ENCODE data around the gene ST3GAL3.
A peak's percentile ranks its signal among the peaks of the same experiment; 100 is the strongest.

The ST3GAL3 gene

DNA sequence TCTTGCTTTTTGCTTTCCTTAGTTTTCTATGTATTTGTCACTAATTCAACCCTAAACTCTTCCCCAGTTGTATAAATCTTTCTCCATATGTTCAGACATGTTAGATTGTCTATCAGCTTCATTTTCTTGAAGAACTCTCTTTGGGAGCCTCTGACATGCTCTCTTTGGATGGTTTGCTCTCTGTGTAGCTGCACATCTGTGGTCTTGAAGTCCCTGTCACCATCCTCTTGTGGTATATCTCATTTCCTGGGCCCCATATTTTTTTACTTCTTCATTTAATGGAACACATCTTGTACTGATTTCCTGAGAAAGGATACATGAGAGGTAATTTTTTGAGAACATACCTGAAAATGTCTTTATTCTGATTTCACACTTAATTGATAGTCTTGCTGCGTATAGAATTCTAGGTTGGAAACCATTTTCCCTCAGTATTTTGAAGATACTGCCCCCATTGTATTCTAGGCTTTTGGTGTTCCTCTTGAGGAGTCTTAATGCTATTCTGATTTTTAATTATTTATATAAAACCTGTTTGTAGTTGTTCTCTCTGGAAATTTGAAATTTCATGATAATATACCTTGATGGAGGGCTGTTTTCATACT is 72.6 kb downstream of the ST3GAL3 start:
- no peak overlapping the region for H3K4me3 Mint-ChIP-seq
- H3K27ac Mint-ChIP-seq, result no peak overlapping the region
- peaks cover 19% of the 10 kb centered on the region for H3K9me3 Mint-ChIP-seq (ENCODE audit: low read depth)
- no peaks in the 10 kb centered on the region for H3K27me3 Mint-ChIP-seq
- peaks cover 37% of the 10 kb centered on the region for H3K36me3 Mint-ChIP-seq
- H3K4me1 Mint-ChIP-seq (ENCODE audit: low read depth), result peaks cover 14% of the 10 kb centered on the region

GRCh38 chr1:43781574-43781973 is 74.2 kb downstream of the ST3GAL3 start:
- Mint-ChIP-seq H3K27me3 (no peaks in the 10 kb centered on the region), H3K4me1 (ENCODE audit: low read depth) (peaks cover 14% of the 10 kb centered on the region), H3K36me3 (peaks cover 31% of the 10 kb centered on the region), H3K27ac (no peak overlapping the region), H3K4me3 (no peak overlapping the region), H3K9me3 (ENCODE audit: low read depth) (peaks cover 19% of the 10 kb centered on the region)

GRCh38 chr1:43783096-43783670 is 75.8 kb downstream of the ST3GAL3 start:
- Mint-ChIP-seq H3K4me3 (no peak overlapping the region), H3K27me3 (no peaks in the 10 kb centered on the region), H3K9me3 (ENCODE audit: low read depth) (peaks cover 15% of the 10 kb centered on the region), H3K36me3 (peaks cover 22% of the 10 kb centered on the region), H3K4me1 (ENCODE audit: low read depth) (peaks cover 14% of the 10 kb centered on the region), H3K27ac (peak overlapping the region; percentile 36)

DNA sequence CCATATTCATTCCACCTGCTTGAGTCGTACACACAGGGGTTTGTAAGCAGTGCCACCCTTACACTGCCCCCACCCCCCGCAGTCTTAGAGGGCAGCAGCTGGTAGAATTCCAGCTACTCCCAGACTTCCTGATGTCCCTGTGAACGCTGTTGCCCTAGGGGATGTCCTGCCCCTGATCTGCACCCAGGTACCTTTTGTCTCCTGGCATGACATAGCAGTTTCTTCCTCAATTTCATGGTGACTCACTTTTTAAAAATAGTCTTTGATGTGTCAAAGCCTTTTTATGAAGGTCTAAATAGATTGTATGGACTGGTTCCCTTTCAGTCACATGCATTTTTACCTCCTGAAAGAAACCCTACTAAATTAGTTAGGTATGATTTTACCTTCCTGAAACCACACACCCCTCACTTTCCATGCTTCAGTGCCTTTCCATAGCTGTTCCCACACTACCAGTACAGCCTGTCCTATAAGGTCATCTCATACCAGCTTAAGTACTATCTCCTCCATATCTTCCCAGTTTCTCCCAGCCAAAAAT is 76.4 kb downstream of the ST3GAL3 start:
- Mint-ChIP-seq H3K4me3 (no peak overlapping the region), H3K4me1 (ENCODE audit: low read depth) (peaks cover 14% of the 10 kb centered on the region), H3K27ac (no peak overlapping the region), H3K9me3 (ENCODE audit: low read depth) (peaks cover 15% of the 10 kb centered on the region), H3K36me3 (peaks cover 22% of the 10 kb centered on the region), H3K27me3 (no peaks in the 10 kb centered on the region)

- Mint-ChIP-seq H3K36me3 (peaks cover 9% of the 10 kb centered on the region), H3K27ac (no peak overlapping the region), H3K9me3 (ENCODE audit: low read depth) (no peaks in the 10 kb centered on the region), H3K4me3 (no peak overlapping the region), H3K27me3 (no peaks in the 10 kb centered on the region), H3K4me1 (ENCODE audit: low read depth) (peaks cover 12% of the 10 kb centered on the region)
Observed at GRCh38 chr1:43786201-43786958, 79.0 kb downstream of the ST3GAL3 start.

- Mint-ChIP-seq H3K4me3 (no peak overlapping the region), H3K9me3 (ENCODE audit: low read depth) (no peaks in the 10 kb centered on the region)
Observed at GRCh38 chr1:43786960-43787359, 79.6 kb downstream of the ST3GAL3 start.

GRCh38 chr1:43789604-43790550 is 82.5 kb downstream of the ST3GAL3 start:
- Mint-ChIP-seq H3K27ac (no peak overlapping the region), H3K9me3 (ENCODE audit: low read depth) (no peaks in the 10 kb centered on the region), H3K27me3 (no peaks in the 10 kb centered on the region), H3K36me3 (peaks cover 11% of the 10 kb centered on the region), H3K4me3 (no peak overlapping the region), H3K4me1 (ENCODE audit: low read depth) (peaks cover 7% of the 10 kb centered on the region)

More at GRCh38 chr1:43786960-43787359, 79.6 kb downstream of the ST3GAL3 start:
- no peak overlapping the region for H3K27ac Mint-ChIP-seq
- peaks cover 15% of the 10 kb centered on the region for H3K4me1 Mint-ChIP-seq (ENCODE audit: low read depth)
- no peaks in the 10 kb centered on the region for H3K27me3 Mint-ChIP-seq
- H3K36me3 Mint-ChIP-seq, result peaks cover 6% of the 10 kb centered on the region

- Mint-ChIP-seq H3K9me3 (ENCODE audit: low read depth) (no peaks in the 10 kb centered on the region), H3K27ac (no peak overlapping the region), H3K27me3 (no peaks in the 10 kb centered on the region), H3K4me1 (ENCODE audit: low read depth) (peaks cover 7% of the 10 kb centered on the region), H3K4me3 (no peak overlapping the region), H3K36me3 (peaks cover 11% of the 10 kb centered on the region)
Observed at GRCh38 chr1:43791243-43791642, 83.9 kb downstream of the ST3GAL3 start.

- H3K9me3 Mint-ChIP-seq (ENCODE audit: low read depth), result no peaks in the 10 kb centered on the region
Observed at GRCh38 chr1:43796111-43796581, 88.8 kb downstream of the ST3GAL3 start.

GRCh38 chr1:43797891-43798290 is 90.6 kb downstream of the ST3GAL3 start:
- Mint-ChIP-seq H3K4me3 (no peak overlapping the region), H3K4me1 (ENCODE audit: low read depth) (no peaks in the 10 kb centered on the region), H3K27ac (no peak overlapping the region), H3K9me3 (ENCODE audit: low read depth) (no peaks in the 10 kb centered on the region), H3K36me3 (peaks cover 11% of the 10 kb centered on the region), H3K27me3 (no peaks in the 10 kb centered on the region)

More at GRCh38 chr1:43796111-43796581, 88.8 kb downstream of the ST3GAL3 start:
- no peak overlapping the region for H3K4me3 Mint-ChIP-seq
- peaks cover 19% of the 10 kb centered on the region for H3K36me3 Mint-ChIP-seq
- peaks cover 4% of the 10 kb centered on the region for H3K4me1 Mint-ChIP-seq (ENCODE audit: low read depth)
- H3K27me3 Mint-ChIP-seq, result no peaks in the 10 kb centered on the region
- no peak overlapping the region for H3K27ac Mint-ChIP-seq

DNA sequence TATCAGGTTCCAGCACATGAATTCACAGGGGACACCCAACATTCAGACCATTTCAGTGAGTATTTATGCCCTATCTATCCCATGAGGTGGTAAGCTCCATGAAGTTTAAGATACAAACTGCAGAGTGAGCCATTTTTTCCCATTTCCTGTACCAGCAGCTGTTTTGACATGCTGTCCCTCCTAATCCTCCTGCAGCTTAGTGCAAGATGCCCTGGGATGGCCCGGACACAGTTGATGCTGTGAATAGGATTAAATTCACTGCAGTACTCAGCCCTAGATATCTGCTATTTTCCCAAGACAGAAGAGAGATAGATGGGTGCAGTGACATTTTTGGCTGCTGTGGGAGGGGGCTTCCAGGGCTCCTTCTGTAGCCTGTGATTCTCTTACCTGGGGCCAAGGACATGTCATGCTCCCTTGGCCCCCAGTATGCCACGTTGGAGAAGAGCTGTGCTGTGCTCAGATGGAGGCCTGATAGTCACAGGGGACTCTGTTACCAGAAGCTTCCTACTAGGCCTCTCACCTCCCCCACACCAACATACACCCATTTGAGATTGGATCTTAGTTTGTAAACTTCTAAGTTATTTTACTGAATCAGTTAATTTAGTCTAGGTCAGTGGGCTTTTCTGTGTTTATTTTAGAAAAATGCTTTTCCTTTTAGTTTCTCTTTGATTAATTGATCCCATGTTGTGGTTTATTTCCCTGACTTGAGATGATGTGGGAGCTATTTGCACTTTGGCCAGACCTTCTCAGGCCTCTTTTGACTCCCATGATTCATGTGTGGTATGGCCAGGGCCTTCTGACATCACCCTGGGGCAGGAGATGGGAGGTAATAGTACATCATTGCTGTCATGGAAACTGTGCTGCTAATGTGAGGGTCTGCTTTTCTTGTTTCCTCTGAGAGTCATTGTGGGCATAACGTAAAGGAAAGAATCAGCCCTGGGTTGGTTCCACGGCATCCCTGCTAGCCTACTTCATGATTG is 92.6 kb downstream of the ST3GAL3 start:
- no peaks in the 10 kb centered on the region for H3K9me3 Mint-ChIP-seq (ENCODE audit: low read depth)
- no peak overlapping the region for H3K27ac Mint-ChIP-seq
- H3K4me1 Mint-ChIP-seq (ENCODE audit: low read depth), result no peaks in the 10 kb centered on the region
- no peak overlapping the region for H3K4me3 Mint-ChIP-seq
- H3K27me3 Mint-ChIP-seq, result no peaks in the 10 kb centered on the region
- peaks cover 9% of the 10 kb centered on the region for H3K36me3 Mint-ChIP-seq

- no peaks in the 10 kb centered on the region for H3K27me3 Mint-ChIP-seq
- no peak overlapping the region for H3K4me3 Mint-ChIP-seq
- no peaks in the 10 kb centered on the region for H3K4me1 Mint-ChIP-seq (ENCODE audit: low read depth)
- peaks cover 9% of the 10 kb centered on the region for H3K36me3 Mint-ChIP-seq
- H3K9me3 Mint-ChIP-seq (ENCODE audit: low read depth), result no peaks in the 10 kb centered on the region
- no peak overlapping the region for H3K27ac Mint-ChIP-seq
Observed at GRCh38 chr1:43800771-43801170, 93.4 kb downstream of the ST3GAL3 start.

DNA sequence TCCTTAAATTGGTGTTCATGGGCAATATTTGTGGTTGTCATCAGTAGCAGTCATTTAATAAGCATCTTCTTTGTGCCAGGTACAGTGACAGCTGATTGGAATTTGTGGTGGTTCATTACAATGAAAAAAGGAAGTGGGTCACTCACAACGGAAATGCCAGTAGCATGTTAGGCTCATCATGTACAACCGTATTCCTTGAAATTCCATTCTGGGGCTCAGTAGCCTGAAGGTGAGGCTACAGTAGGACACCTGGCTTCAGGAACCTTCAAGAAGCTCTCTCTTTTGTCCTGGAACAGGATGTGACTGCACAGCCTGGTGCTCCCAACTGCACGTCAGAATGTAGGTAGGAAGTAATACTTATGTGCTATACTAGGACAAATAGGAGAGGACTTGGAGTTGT is 93.9 kb downstream of the ST3GAL3 start:
- Mint-ChIP-seq H3K36me3 (peaks cover 9% of the 10 kb centered on the region), H3K27me3 (no peaks in the 10 kb centered on the region), H3K9me3 (ENCODE audit: low read depth) (no peaks in the 10 kb centered on the region), H3K27ac (no peak overlapping the region), H3K4me1 (ENCODE audit: low read depth) (no peaks in the 10 kb centered on the region), H3K4me3 (no peak overlapping the region)

Data from activated naive CD8-positive, alpha-beta T cell (primary cell).